HG02981 (cell line): ENCODE results near the gene TATDN2.
"Not testable (repeated sequence)": the region's sequence is repeated elsewhere in the genome, so short reads cannot be mapped to it uniquely, and the experiment has no call there.

Source experiments
- ATAC-seq: cut with Tn5 transposase; IDR thresholded peaks from one replicate; pipeline ENCODE4 v1.9.1; 2021; ENCODE audit warnings: mild to moderate bottlenecking, moderate library complexity; ENCODE audit not compliant: unreplicated experiment

TATDN2 gene

DNA sequence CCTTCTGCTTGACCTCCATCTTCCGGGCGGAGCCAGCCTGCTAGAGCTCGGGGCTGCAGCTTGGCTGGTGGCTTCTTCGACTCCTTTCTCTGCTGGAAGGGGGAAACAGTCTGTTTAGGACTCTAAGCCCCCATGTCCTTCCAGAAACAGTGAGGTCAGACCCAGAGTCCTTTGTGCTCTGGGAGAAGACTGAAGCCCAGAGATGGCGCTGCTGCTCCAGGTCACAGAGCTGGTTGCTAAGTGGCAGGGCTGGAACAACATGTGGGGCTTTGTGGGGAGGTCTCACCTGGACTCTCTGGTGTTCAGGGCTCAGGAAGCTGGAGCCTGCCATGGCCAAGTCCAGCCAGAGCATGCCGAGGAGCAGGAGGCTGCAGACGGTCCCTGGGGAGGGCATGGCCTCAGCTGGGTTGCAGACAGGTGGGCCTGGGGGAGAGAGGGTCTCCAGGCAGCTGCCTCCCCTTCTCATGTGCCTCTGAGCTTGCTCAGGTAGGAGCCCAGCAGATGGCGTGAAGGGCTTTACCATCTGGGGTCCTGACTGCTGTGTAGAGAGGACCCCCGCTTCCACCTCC is 41.6 kb downstream of the TATDN2 start:
- no peak for ATAC-seq

DNA sequence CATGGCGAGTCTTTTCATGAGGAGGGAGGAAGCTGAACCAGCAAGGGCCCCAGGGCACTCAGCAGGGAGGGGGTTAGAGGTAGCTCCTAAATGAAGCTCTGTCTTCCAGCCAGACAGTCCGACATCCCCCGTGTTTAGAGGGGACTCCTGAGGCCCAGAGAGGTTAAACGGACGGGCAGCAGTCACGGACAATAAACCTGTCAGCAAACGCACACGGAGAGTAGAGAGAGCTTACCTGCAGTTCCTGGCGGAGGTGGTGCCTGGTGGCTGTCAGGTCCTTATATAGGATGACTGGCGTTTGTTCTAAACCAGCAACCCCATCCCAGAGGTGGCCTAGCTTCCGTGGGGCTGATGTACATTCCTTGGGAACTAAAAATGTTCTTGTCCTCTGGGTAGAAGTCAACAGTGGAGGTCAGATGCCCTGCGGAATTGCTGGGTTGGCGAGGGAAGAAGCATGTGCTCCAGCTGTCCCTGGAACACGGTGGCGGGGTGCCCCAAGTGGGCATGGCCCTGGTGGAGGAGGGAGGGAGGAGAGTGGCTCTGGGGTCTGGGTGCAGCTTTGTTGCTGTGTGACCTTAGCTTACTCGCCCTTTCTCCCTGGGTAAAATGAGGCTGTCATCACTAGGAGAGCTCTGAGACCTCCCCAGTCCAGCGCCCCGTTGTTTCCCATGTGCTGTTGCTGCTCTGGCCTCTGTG is 42.4 kb downstream of the TATDN2 start:
- no peak for ATAC-seq

DNA sequence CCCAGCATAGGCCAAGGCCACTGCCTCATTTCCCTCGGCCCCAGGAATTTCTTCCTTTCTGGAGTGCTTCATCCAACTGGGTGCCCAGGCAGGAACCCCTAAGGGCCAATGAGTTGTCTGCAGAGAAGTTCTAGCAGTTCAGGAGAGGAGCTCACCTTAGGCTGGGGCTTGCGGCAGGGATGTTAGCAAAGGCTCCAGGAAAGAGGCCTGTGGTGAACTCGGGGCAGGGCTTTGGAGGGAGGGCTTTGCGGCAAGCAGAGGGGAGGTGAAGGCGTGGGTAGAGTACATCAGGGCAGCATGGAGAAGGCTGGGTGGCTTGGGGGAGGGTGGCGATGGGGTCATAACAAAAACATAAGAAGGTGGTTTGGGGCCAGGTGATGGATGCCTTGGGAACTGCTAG is 43.4 kb downstream of the TATDN2 start:
- ATAC-seq = no peak

DNA sequence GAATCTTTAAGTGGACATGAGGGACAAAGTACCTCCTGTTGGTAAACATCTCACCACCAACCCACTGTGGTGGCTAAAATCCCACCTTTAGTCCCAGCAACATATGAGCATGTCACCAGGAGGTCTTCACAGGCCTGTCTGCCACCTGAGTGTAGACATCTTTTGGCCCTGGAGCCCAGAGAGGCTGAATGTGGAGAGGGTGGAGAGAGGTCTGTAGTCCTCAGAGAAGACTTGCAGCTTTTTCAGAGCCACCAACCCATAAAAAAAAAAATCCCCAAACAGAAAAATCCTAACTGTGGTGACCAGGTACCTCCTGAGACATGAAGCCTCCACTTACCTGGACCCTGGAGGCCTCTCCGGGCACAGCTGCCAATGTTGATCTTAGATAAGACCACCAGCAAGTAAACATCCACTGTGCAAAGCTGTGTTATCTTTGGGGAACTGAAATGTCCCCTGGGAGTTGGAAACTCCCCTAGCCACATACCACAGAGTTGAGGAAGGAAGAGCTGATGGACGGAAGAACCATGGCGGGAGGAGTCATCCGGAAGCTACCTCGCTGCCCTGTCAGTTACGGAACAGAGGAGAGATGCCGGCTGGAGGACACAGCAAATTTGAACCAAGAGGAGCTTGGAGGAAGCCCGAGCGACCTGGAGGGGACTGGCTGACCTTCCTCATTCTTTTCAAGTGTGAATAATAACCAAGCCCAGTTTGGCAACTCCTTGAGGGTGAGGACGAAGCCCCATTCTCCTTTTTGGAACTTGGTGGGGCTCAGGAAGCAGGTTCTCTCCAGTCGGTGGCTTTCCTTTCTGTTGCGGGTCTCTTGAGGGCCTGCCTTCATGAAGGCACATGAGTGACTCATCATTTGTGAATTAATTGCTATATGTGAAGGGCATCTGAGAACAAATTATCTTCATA is 44.5 kb downstream of the TATDN2 start, which contains the start of gene GHRL:
GHRL (minus strand) TSS at position 443 of the 915 bp plus-strand sequence. CDS start 2,767 bp downstream, outside the sequence.
- ATAC-seq = peak; percentile 77

DNA sequence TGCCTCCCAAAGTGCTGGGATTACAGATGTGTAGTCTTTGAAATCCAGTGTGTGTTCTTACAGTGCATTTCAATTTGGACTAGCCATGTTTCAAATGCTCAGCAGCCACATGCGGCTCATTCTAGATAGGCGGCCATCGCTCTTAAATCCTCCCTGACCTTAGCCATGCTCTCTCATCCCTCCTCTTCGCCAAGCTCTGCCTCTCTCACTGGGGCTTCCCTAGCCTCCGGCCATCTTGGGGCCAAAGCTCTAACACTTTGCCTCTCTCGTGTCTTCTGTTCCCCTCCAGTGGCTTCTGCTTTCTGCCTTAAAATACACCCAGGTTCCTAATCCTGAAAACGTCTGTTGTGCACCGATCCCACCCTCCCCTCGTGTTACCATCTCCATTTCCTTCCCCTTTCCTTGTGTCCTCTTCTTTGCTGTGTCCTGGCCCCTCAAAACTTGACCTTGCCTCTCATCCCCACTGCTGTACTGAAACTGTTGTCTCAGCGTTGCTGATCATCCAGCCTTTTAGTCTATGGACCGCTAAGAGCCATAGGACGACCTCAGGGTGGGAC is 45.8 kb downstream of the TATDN2 start:
- ATAC-seq = no peak

DNA sequence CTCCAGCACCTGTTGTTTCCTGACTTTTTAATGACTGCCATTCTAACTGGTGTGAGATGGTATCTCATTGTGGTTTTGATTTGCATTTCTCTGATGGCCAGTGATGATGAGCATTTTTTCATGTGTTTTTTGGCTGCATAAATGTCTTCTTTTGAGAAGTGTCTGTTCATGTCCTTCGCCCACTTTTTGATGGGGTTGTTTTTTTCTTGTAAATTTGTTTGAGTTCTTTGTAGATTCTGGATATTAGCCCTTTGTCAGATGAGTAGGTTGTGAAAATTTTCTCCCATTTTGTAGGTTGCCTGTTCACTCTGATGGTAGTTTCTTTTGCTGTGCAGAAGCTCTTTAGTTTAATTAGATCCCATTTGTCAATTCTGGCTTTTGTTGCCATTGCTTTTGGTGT is 49.8 kb downstream of the TATDN2 start:
- ATAC-seq = not testable (repeated sequence)

DNA sequence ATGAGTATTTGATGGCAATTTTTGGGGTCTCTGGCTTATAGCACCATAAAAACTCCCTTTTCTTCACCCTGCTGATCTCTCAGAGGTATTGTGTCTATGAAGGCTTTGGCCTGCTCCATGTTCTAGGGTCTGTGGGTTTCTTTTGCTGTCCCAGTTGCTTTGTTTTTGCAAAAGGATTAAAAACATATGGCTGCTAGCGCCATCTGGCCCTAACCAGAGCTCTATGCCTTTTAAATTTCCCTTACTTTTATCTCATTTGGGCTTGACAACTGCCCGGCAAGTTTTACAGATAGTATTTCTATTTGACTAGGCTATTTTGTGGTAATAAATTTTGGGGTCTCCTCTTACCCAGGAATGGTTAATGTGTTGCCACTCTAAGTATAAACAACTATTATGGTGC is 50.9 kb downstream of the TATDN2 start:
- no peak for ATAC-seq

DNA sequence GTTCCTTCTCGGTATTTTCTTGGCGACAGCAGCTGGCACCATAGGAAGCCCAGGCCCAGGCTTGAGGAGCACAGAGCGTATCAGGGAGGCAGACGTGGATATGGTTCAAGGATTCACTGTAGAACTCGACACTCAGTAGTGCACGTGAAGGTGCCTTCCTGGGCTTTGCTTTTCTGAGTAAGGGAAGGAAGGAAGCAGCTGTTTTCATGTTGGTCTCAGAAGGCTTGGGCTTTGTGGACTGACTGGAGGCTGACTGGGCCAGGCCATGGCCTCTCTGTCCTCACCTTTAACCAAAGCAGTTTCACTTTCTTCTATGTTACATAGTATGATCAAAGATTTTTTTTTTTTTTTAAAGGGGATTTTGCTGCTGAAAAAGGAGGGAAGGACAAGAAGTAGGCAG is 51.4 kb downstream of the TATDN2 start:
- ATAC-seq = peak; percentile 85

DNA sequence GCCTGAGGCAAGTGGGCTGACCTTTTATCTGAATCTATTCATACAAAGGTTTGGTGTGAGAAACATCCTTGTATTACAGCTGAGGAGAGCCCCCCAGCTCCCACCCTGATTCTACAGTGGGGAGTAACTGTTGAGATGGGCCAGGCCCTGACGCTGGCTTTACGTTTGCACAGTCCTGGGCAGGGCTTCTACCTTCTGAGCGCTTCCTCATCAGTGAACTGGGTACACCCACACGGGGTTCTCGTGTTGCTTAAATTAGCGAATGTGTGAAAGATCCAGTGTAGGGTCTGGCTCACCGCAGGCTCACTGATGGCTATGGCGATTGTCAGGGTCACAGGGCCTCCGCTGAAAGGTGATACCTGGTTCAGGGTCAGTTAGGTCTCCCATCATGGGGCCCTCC is 51.8 kb downstream of the TATDN2 start:
- no peak for ATAC-seq

DNA sequence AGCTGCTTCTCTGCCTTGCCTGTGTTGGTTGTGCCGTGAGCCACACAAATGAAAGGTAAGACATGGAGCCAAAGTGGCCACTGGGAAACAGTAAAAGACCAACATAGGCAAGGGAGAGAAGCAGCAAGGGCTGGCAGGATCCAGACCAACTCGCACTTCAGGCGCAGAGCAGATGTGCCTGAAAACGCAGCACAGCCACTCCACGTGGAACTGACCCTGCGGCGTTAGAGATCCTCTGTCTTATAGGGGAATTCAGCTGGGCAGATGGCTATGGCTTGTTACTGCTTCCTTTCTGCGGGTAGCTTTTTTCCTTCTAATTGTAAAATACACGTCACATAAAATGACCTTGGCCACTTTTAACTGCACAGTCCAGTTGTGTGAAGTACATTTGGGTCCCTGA is 54.8 kb downstream of the TATDN2 start:
- ATAC-seq = no peak

DNA sequence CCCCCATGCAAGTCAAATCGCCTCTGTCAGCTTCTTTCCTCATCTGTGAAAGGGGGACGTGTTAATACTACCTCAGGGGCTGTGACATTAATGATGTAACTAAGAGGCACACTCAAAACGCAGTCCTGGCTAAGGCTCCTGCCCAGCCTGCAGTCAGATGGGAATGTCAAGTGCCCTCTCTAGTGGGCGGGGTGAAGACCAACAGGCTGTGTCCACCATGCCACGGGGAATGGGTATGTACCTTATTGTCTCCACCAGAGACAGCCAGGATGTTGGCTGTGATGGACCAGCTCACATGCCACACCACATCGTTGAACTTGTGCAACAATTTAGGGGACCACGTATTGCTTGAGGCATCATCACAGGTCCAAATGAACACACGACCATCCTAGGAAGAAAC is 55.5 kb downstream of the TATDN2 start:
- ATAC-seq = no peak

DNA sequence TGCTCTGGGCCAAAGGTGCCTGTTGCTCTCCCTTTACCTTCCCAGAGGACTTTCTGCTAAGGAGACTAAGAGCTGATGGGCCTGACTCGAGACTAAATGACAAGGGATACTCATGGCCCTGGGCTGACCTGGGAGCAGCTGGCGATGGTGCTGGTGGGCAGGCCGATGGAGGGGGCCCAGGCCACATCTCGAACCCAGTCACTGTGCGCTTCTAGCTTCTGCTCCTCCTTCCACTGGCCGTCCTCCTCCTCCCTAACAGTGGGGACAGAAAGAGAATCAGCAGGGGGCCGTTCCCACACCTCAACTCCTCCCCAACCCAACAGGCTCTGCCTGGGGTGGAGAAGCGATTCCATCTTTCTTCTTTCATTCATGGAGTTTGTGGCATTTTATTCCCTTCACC is 56.6 kb downstream of the TATDN2 start:
- ATAC-seq = no peak

DNA sequence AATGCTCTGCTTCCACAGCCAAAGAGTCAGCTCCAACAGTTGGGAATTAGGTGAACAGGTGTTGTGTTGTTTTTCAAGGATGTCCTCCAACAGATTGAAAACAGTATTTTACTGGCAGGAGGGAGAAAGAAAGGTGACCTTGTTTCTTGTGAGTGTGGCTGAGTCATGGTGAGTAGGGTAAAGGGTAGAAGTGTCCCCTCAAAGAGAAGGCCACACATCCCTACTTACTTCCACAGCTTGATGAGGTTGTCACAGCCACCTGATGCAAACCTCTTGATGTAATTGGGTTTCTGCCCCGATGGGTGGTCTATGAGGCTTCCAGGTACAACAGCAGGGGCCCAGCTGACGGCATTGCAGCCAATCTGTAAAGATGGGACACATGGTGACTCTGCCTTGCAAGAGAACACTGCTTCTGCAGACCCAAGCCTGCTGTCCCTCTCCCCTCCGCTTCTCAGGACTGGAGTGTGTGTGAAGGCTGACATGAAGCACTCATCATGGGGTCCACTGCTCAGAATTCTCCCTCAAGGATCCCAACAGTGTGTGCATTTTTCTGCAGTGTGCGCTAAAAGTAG is 57.2 kb downstream of the TATDN2 start:
- ATAC-seq = no peak

DNA sequence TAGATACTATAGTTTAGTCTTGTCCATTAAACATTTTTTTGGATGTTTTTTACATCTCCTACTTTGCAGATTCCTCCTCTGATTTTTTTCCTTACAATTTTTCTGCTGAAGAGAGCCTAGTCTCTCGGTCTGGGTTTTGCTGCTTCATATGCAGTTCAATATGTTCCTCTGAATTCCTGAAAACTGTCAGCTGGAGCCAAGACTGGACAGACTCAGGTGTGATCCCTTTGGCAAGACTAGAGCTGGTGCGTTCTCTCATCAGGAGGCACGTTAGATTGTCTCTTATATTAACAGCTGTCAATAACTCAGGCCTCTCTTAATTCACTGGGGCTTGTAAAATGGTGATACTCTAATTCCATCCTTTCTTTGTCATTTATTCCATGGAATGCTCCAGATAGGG is 57.9 kb downstream of the TATDN2 start:
- no peak for ATAC-seq

DNA sequence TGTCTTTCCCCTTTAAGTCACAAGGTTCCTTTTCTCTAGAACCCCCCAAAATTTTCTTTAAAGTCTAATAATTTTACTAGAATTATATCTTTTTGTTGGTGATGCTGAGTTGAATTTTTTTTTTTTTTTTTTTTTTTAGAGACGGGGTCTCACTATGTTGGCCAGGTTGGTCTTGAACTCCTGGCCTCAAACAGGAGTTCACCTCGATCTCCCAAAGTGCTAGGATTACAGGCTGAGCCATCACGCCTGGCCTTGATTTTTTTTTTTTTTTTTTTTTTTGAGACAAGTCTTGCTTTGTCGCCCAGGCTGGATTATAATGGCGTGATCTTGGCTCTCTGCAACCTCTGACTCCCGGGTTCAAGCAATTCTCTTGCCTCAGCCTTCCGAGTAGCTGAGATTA is 60.4 kb downstream of the TATDN2 start:
- no peak for ATAC-seq

DNA sequence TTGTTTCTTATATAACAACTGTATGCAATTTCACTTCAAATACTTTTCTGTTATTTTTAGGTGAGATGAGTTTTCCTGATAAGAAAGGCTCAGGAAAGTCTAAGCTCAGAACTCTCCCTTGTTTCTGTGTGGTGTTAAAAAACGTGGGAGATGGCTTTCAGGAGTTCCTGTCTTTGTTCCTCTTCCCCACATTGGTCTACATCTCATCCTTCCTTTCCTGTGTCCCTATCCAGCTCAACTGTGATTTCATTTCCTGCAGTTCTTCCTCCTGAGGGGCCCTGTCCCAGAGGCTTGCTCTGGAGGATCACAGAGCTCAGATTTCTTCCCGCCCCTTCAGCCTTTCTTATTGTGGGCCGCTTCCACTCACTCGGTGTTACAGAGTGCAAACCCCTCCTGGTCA is 61.5 kb downstream of the TATDN2 start:
- ATAC-seq = no peak

DNA sequence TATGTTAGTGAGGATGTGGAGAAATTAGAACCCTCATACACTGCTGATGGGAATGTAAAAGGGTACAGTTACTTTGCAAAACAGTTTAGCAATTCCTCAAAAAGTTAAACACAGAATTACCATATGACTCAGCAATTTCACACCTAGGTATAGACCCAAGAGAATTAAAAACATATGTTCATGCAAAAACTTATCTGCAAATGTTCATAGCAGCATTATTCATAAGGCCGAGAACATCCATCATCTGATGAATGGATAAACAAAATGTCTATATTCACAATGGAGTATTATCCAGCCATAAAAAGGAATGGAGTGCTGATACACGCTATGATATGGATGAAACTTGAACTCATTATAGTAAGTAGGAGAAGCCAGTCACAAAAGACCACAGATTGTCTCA is 62.3 kb downstream of the TATDN2 start:
- ATAC-seq = no peak

DNA sequence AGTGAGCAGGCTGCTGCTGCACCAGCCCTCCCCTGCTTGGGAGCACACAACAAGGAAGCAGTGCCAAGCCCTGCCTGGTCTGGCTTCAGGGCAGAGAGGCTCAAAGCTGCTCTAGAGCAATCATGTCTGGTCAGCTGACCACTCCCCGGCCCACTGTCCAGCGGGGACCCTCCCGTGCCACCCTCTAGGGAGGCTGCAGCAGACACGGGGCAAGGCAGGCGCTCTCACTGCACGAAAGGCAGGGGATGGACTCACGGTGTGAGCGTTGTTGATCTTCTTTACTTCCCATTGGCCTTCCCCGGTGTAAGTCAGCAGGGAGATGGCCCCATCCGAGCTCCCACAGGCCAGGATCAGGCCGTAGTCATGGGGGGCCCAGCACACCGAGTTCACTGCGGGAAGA is 63.5 kb downstream of the TATDN2 start:
- no peak for ATAC-seq

DNA sequence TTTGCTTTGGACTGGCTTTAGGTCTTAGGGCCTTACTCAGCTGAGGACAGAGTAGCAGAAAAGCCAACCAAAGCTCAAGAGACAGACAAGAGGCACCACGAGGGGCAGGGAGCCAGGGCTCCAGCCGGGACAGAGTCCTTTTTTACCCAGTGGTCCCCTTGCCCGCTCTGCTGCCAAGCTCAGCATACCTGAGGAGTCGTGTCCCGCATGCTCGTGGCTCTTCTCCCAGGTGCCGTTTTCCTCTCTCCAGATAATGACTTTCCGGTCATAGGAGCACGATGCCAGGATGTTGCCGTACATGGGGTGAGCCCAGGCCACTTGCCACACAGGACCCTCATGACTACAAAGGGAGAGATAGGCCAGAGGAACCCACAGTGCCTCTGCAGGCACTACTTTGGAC is 64.1 kb downstream of the TATDN2 start:
- no peak for ATAC-seq

DNA sequence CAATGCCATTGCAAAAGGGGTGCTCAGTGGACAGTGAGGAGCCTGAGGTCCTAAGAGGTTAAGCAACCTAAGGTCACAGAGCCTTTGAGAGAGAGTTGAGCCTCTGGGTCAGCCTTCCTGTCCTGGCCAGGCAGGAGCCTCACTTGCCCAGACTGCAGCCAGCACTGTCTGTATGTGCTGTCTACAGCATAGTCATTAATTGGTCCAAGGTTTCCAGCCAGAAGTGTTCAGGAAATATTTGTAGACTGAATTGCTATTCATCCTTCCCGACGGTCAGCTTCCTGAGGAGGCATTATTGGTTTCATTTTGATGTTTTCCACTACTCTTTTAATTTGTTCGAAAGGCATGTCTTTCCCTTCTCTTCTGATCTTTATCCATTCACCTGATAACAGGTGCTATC is 64.6 kb downstream of the TATDN2 start:
- no peak for ATAC-seq

DNA sequence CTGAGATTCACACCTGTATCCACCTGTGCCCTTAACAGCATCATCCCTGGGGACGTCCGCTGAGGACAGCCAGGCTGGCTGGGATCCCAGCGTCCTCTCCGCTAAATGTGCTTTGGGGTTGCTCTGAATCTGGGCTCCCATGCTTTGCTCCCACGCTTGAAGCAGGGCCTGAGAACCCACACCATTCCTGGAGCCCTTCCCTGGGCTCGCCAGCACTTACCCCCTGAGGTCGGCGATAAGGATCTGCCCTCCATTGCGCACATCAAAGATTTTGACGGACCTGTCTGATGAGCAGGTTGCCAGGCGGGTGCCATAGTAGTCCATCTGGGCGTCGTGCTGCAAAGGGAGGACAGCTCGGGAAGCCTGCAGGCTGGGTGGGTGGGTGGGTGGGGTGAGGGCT is 66.8 kb downstream of the TATDN2 start:
- no peak for ATAC-seq
